GM12878 (cell line): ENCODE results near the gene C14orf93. TPM values are rescaled to one million over a fixed set of nuclear protein-coding genes. Genes with fewer than 3 reads are reported as not detected.

Source experiments
- ATAC-seq: fragments of 200-7000 bp; cut with Tn5 transposase; 3 replicates; pipeline ENCODE4 v1.9.1; 2020; ENCODE audit warnings: mild to moderate bottlenecking, moderate library complexity
- BruUV-seq: library from RNA; stranded (reverse); fragments of 400-500 nt; replicated peaks from 2 replicates; lab custom pipeline; 2021; lab: Mats Ljungman, UMichigan
- CTCF ChIA-PET: fragments of 300-600 bp; sonication (Branson Sonifier 250); formaldehyde crosslinking; extraction: SDS; loops from one replicate; lab custom pipeline; 2021; ENCODE audit warnings: inconsistent platforms; lab: Yijun Ruan, JAX
- POLR2A ChIA-PET: fragments of 350-600 bp; formaldehyde crosslinking; extraction: SDS; loops from one replicate; lab custom pipeline; 2021; ENCODE audit warnings: inconsistent platforms; lab: Charles Lee
- RAD21 ChIA-PET: fragments of 300-600 bp; sonication (Branson Sonifier 250); formaldehyde crosslinking; loops from one replicate; lab custom pipeline; 2023; ENCODE audit warnings: antibody characterized with exemption; ENCODE audit not compliant: unreplicated experiment; lab: Charles Lee
- SMC1A ChIA-PET: fragments of 300-600 bp; sonication (Branson Sonifier 250); formaldehyde crosslinking; loops from one replicate; lab custom pipeline; 2023; ENCODE audit not compliant: unreplicated experiment, uncharacterized antibody; lab: Charles Lee
- DNase-seq: peaks from one replicate; pipeline ENCODE4 v3.0.0-alpha.2; 2011; ENCODE audit warnings: low read depth, low spot score
- FAIRE-seq: peaks from 3 replicates; lab custom pipeline; 2011; peaks lifted over from hg19 to GRCh38; lab: Jason Lieb, UNC
- H2AFZ ChIP-seq: 2 replicates; pipeline ENCODE4 v1.6.0; 2011; ENCODE audit warnings: low read depth, low read length, control low read depth; ENCODE audit not compliant: control insufficient read depth
- H3K27ac ChIP-seq: 2 replicates; pipeline ENCODE4 v1.5.1; 2011; ENCODE audit warnings: control low read depth; ENCODE audit not compliant: control insufficient read depth, insufficient read depth
- H3K27me3 ChIP-seq, 2 experiments: replicated peaks in 1 of 2; 2 replicates each; pipeline versions ENCODE4 v1.6.0 to v1.6.1; 2011; ENCODE audit warnings: low read length in 1 of 2; ENCODE audit not compliant: control insufficient read depth in 2 of 2, insufficient read depth in 2 of 2
- H3K36me3 ChIP-seq, 2 experiments: 2 replicates each; pipeline ENCODE4 v1.5.1; 2011; ENCODE audit warnings: low read length in 1 of 2; ENCODE audit not compliant: control insufficient read depth in 2 of 2, insufficient read depth in 2 of 2
- H3K4me1 ChIP-seq: 2 replicates; pipeline ENCODE4 v1.6.1; 2011; ENCODE audit warnings: mild to moderate bottlenecking, low read length, moderate library complexity, mixed read lengths; ENCODE audit not compliant: control insufficient read depth, insufficient read depth
- H3K4me2 ChIP-seq: 2 replicates; pipeline ENCODE4 v1.6.0; 2011; ENCODE audit warnings: control low read depth; ENCODE audit not compliant: control insufficient read depth, insufficient read depth
- H3K4me3 ChIP-seq: fragments of 200-600 bp; sonication (generic); 2 replicates; pipeline ENCODE4 v1.5.1; 2016
- H3K79me2 ChIP-seq: 2 replicates; pipeline ENCODE4 v1.6.0; 2011; ENCODE audit warnings: low read length; ENCODE audit not compliant: control insufficient read depth, insufficient read depth
- H3K9ac ChIP-seq: 2 replicates; pipeline ENCODE4 v1.8.0; 2011; ENCODE audit warnings: low read length, control low read depth, mixed read lengths; ENCODE audit not compliant: control insufficient read depth, insufficient read depth
- H3K9me3 ChIP-seq: replicated peaks from 3 replicates; pipeline ENCODE4 v1.5.1; 2011; ENCODE audit warnings: mild to moderate bottlenecking, low read length; ENCODE audit not compliant: control insufficient read depth, insufficient read depth
- H4K20me1 ChIP-seq: 2 replicates; pipeline ENCODE4 v1.6.0; 2011; ENCODE audit not compliant: control insufficient read depth, insufficient read depth
- ATF7 ChIP-seq: fragments of 450-650 bp; IDR thresholded peaks from 2 replicates; pipeline ENCODE4 v1.6.1; 2016; ENCODE audit warnings: low read depth, mild to moderate bottlenecking
- CBX3 ChIP-seq: fragments of 200-600 bp; sonication (generic); IDR thresholded peaks from 2 replicates; pipeline ENCODE4 v1.6.1; 2016; ENCODE audit warnings: low read depth, borderline replicate concordance
- CHD2 ChIP-seq: IDR thresholded peaks from 2 replicates; pipeline ENCODE4 v1.6.1; 2011; ENCODE audit warnings: low read depth, low read length, improper control_type of control experiment, borderline replicate concordance
- E4F1 ChIP-seq: fragments of 450-650 bp; IDR thresholded peaks from 2 replicates; pipeline ENCODE4 v1.6.1; 2018; ENCODE audit warnings: borderline replicate concordance, mild to moderate bottlenecking; ENCODE audit not compliant: partially characterized antibody
- EZH2 ChIP-seq: IDR thresholded peaks from 2 replicates; pipeline ENCODE4 v1.6.1; 2012; ENCODE audit warnings: low read depth, mild to moderate bottlenecking, control low read depth, inconsistent platforms, low read length, borderline replicate concordance; ENCODE audit not compliant: control insufficient read depth
- HDGF ChIP-seq: fragments of 450-650 bp; IDR thresholded peaks from 2 replicates; pipeline ENCODE4 v1.6.1; 2016; ENCODE audit warnings: antibody characterized with exemption
- IKZF1 ChIP-seq: fragments of 450-650 bp; conservative IDR thresholded peaks from 2 replicates; pipeline ENCODE4 v1.6.1; 2017; ENCODE audit warnings: antibody characterized with exemption, mild to moderate bottlenecking
- IRF3 ChIP-seq: fragments of 450-650 bp; IDR thresholded peaks from 2 replicates; pipeline ENCODE4 v1.6.1; 2014; ENCODE audit warnings: mild to moderate bottlenecking
- IRF4 ChIP-seq: IDR thresholded peaks from 2 replicates; pipeline ENCODE4 v1.6.1; 2011; ENCODE audit warnings: low read depth, low read length
- KAT2A ChIP-seq: conservative IDR thresholded peaks from 2 replicates; pipeline ENCODE4 v1.6.1; 2011; ENCODE audit warnings: low read depth, low read length; ENCODE audit not compliant: control insufficient read depth
- PAX8 ChIP-seq: fragments of 450-650 bp; IDR thresholded peaks from 2 replicates; pipeline ENCODE4 v1.6.1; 2017; ENCODE audit warnings: mild to moderate bottlenecking, moderate library complexity
- RAD21 ChIP-seq: IDR thresholded peaks from 2 replicates; pipeline ENCODE4 v1.6.1; 2011; ENCODE audit warnings: mild to moderate bottlenecking, low read depth, low read length, moderate library complexity; ENCODE audit not compliant: insufficient read depth
- SUZ12 ChIP-seq: fragments of 200-600 bp; sonication (generic); IDR thresholded peaks from one replicate; pipeline ENCODE4 v1.6.1; 2018; ENCODE audit warnings: antibody characterized with exemption, mild to moderate bottlenecking; ENCODE audit not compliant: unreplicated experiment
- USF2 ChIP-seq: IDR thresholded peaks from 2 replicates; pipeline ENCODE4 v1.6.1; 2011; ENCODE audit warnings: low read depth, low read length, improper control_type of control experiment, borderline replicate concordance
- WGBS: methylation state at CpG from one replicate; pipeline ENCODE4 v1.1.6; 2016; ENCODE audit warnings: low lambda C conversion rate; ENCODE audit not compliant: insufficient replicate concordance, insufficient coverage; ENCODE audit errors: missing lambda C conversion rate; 5-methylcytosine and 5-hydroxymethylcytosine counted together
- in situ Hi-C: fragments of 300-500 bp; cut with MboI; formaldehyde crosslinking; loops from 9 replicates; pipeline ENCODE4 v1.14.3; 2018; ENCODE audit warnings: mixed read lengths
- intact Hi-C: fragments of 100-400 bp; cut with micrococcal nuclease; formaldehyde crosslinking; loops from one replicate; pipeline ENCODE4 v1.14.2; 2022; ENCODE audit not compliant: unreplicated experiment
- polyA plus RNA-seq, 11 experiments: library from polyadenylated mRNA; depleted of rRNA in 4 of 11; unstranded in 6 of 11; stranded (reverse) in 5 of 11; fragments of >200 nt; fragmentation: Nextera tagmentation in 4 of 11; fragmentation: Illumina TruSeq in 1 of 11; extraction: Ambion mirVana in 4 of 11; extraction: Trizol in 1 of 11; gene quantifications; 1 replicate in 1 of 11; 2 replicates in 10 of 11; pipeline versions ENCODE4 v1.2.1 to v1.2.3, GENCODE V29; 2011 to 2016; ENCODE audit warnings: inconsistent platforms in 2 of 11, missing spikeins in 2 of 11, low read depth in 1 of 11
- total RNA-seq, 4 experiments: library from RNA; depleted of rRNA in 3 of 4; stranded (reverse); fragments of >200 nt in 3 of 4; fragmentation: Illumina TruSeq in 1 of 4; extraction: Trizol in 1 of 4; gene quantifications; 2 replicates each; pipeline versions ENCODE4 v1.2.1 to v1.2.3, GENCODE V29; 2013 to 2021

The C14orf93 gene
- total and polyA plus RNA-seq, 10 of the 15 experiments (the other 5 are each of a cell fraction or from before 2014, with no cell fraction given) = 1.8 to 13.9 (median 10.2) TPM

DNA sequence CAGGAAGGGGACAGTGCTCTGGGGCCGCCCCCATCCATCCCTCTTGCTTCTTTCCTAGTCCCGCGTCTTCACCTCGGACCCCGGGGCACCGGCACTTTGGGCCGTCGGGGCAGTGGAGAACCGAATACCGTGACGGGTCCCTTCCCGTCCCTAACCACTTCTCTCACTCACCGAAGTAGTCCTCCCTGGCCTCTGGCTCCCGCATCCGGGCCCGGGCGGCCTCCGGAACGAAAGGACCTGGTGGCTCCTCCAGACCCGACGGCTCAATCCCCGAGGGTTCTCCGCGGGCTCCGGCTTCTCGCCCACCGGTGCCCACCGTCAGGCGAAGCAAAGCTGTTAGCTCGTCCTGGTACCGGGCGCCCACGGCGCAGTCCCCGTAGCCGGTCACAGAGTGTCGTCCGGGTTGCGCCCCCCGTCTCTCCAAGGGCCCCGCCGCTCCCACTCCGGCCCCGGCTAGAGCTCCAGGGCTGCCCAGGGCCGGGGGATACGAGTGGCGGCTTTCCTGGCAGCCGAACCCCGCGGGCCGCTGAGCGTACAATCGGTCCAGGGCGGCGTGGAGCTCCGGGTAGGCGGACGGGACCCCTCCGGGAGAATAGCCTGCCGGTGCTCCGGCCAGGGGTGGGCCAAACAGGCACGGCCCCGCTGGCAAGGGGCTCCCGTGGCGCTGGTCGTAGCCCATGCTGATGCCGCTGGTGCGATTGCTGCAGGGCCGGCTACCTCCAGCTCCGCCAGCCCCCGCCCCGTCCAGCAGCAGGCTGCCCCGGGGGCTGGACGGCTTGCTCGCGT, 28.7 kb downstream of the C14orf93 start:
- no TSS peak for BruUV-seq

More for the DNA sequence above, 28.7 kb downstream of the C14orf93 start:
- 41% methylated on average over 66 of the region's 76 CpGs for WGBS
- no peak overlapping the region for H3K27ac ChIP-seq
- H3K4me3 ChIP-seq = peak overlapping the region; percentile 63; the same call in 1 of the 2 replicates
- ChIA-PET CTCF (interaction anchor here (6.7 to 25.0 kb wide), 4 partner anchors 9 to 86 kb away, joined by 73 to 853 read pairs (median 249); partner anchors contain the start of gene CDH24), RAD21 (interaction anchor here (0.8 to 9.1 kb wide), 4 partner anchors 8 to 114 kb away, joined by 3 to 224 read pairs (median 10); partner anchors contain the start of genes C14orf119, CDH24 and PRMT5), SMC1A (interaction anchor here (0.6 to 2.3 kb wide), 5 partner anchors 9 to 255 kb away, joined by 3 to 21 read pairs (median 9); partner anchors contain the start of gene PRMT5), POLR2A (interaction anchor here (0.6 to 1.0 kb wide), 2 partner anchors 10 to 17 kb away, joined by 3 to 5 read pairs; no protein-coding TSS in a partner anchor)
- peaks cover 4 to 13% of the 10 kb centered on the region in 2 experiments for H3K27me3 ChIP-seq
- H3K79me2 ChIP-seq = no peaks in the 10 kb centered on the region
- peak overlapping the region; percentile 73 for H3K4me2 ChIP-seq
- H3K36me3 ChIP-seq = no peaks in the 10 kb centered on the region
- no peaks in the 10 kb centered on the region; the same call in 1 of the 2 replicates for H3K4me1 ChIP-seq
- H3K9me3 ChIP-seq = no peaks in the 10 kb centered on the region
- H2AFZ ChIP-seq = peak overlapping the region; percentile 35
- no peaks in the 10 kb centered on the region for H4K20me1 ChIP-seq
- TF ChIP-seq KAT2A (no peak), E4F1 (peak; percentile 2), IKZF1 (peak; percentile 58), IRF3 (no peak), ATF7 (no peak), IRF4 (no peak), CBX3 (no peak), HDGF (no peak), PAX8 (no peak), USF2 (no peak), EZH2 (0 out of 2 replicates have a peak, but pooled peaks have one; percentile 21), SUZ12 (peak; percentile 63), RAD21 (no peak), CHD2 (no peak)
- intact Hi-C loops = loop anchor here (10.0 kb wide), 1 partner anchor 596 kb away; no protein-coding TSS in a partner anchor
- no peak overlapping the region for H3K9ac ChIP-seq
- in situ Hi-C loops = loop anchor here (5.0 kb wide), 1 partner anchor 409 kb away; no protein-coding TSS in a partner anchor
- no peak for ATAC-seq
- FAIRE-seq = no peak
- DNase-seq = no peak
